SJCRH30 (cell line): ENCODE measurements around the gene PPP4R3A. TPM values are rescaled to one million over a fixed set of nuclear protein-coding genes. Genes with fewer than 3 reads are reported as not detected.

ENCODE experiments used
- DNase-seq, 2 experiments: peaks; one replicate each; pipeline ENCODE4 v3.0.0-alpha.2; 2015 to 2020
- H3K27ac ChIP-seq: fragments of 250-450 bp; sonication (Bioruptor Pico); 2 replicates; pipeline ENCODE4 v1.5.1; 2020; ENCODE audit warnings: mild to moderate bottlenecking, moderate library complexity
- H3K27me3 ChIP-seq: fragments of 250-450 bp; sonication (Bioruptor Pico); 2 replicates; pipeline ENCODE4 v1.5.1; 2020; ENCODE audit warnings: mild to moderate bottlenecking, moderate library complexity
- H3K36me3 ChIP-seq: fragments of 250-450 bp; sonication (Bioruptor Pico); 2 replicates; pipeline ENCODE4 v1.5.1; 2020; ENCODE audit warnings: mild to moderate bottlenecking, moderate library complexity
- H3K4me1 ChIP-seq: fragments of 250-450 bp; sonication (Bioruptor Pico); 2 replicates; pipeline ENCODE4 v1.5.1; 2020; ENCODE audit warnings: mild to moderate bottlenecking, moderate library complexity
- H3K4me3 ChIP-seq: fragments of 250-450 bp; sonication (Bioruptor Pico); 2 replicates; pipeline ENCODE4 v1.5.1; 2020; ENCODE audit warnings: mild to moderate bottlenecking, moderate library complexity
- H3K9me3 ChIP-seq: fragments of 250-450 bp; sonication (Bioruptor Pico); replicated peaks from 2 replicates; pipeline ENCODE4 v1.5.1; 2020; ENCODE audit warnings: mild to moderate bottlenecking, moderate library complexity
- total RNA-seq: library from RNA; depleted of rRNA; stranded (reverse); fragments of >200 nt; shearing (Covaris generic); gene quantifications from 2 replicates; pipeline ENCODE4 v1.2.3, GENCODE V29; 2014

The PPP4R3A gene
- total RNA-seq, 1 experiment from 2014 or later: 77.8 TPM

GRCh38 chr14:91484186-91484585 is 25.9 kb downstream of the PPP4R3A start:
- Histone ChIP-seq H3K9me3 (no peaks in the 10 kb centered on the region), H3K4me1 (no peaks in the 10 kb centered on the region), H3K36me3 (peaks cover 73% of the 10 kb centered on the region), H3K4me3 (no peak overlapping the region), H3K27me3 (no peaks in the 10 kb centered on the region), H3K27ac (no peak overlapping the region)
- DNase-seq: peak in 1 of 2 experiments; percentile 4

- H3K27me3 ChIP-seq: no peaks in the 10 kb centered on the region
- H3K36me3 ChIP-seq: peaks cover 85% of the 10 kb centered on the region
- H3K9me3 ChIP-seq: no peaks in the 10 kb centered on the region
- no peak overlapping the region for H3K27ac ChIP-seq
- no peaks in the 10 kb centered on the region for H3K4me1 ChIP-seq
- no peak for DNase-seq
- no peak overlapping the region for H3K4me3 ChIP-seq
Observed at GRCh38 chr14:91482263-91483013, 27.7 kb downstream of the PPP4R3A start.

GRCh38 chr14:91477388-91477787 is 32.7 kb downstream of the PPP4R3A start:
- H3K27ac ChIP-seq: no peak overlapping the region
- DNase-seq: no peak
- peaks cover 92% of the 10 kb centered on the region for H3K36me3 ChIP-seq
- no peaks in the 10 kb centered on the region for H3K9me3 ChIP-seq
- no peak overlapping the region for H3K4me3 ChIP-seq
- H3K27me3 ChIP-seq: no peaks in the 10 kb centered on the region
- no peaks in the 10 kb centered on the region for H3K4me1 ChIP-seq

DNA sequence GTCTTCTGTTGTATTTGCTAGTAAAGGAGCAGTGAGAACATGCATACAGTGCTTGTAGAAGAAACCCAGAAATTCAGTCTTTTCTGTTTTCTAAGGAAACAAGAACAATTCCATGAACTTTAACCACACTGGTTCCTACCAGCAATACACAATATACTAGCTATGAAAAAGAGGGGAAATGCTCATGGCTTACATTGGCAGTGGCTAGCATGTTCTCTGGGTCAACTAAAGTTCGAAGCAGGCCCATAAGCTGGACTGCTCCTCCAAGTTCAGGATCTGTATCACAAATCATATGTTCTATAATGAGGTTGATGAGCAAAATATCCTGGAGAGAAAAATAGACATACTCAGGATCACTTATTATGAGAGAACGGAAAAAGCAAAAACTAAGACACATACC is 37.1 kb downstream of the PPP4R3A start:
- no peak for DNase-seq
- no peaks in the 10 kb centered on the region for H3K4me1 ChIP-seq
- no peaks in the 10 kb centered on the region for H3K9me3 ChIP-seq
- peaks cover 91% of the 10 kb centered on the region for H3K36me3 ChIP-seq
- no peak overlapping the region for H3K27ac ChIP-seq
- no peak overlapping the region for H3K4me3 ChIP-seq
- no peaks in the 10 kb centered on the region for H3K27me3 ChIP-seq

DNA sequence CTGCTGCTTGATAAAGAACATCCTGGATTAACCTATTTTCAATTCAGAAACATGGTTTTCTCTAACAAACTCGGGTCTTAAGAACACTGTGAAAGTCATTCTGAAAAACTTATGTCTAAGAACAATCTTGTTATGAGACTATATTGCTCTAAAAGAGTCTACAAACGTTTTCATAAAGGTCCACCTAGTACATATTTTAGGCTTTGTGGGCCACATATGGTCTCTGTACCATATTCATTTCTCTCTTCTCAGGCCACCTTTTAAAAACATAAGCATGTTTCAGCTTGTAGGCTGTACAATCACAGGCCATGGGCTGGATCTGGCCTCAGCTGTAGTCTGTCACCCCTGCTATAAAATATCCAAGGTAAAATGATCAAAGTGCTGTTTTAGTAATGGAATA is 39.9 kb downstream of the PPP4R3A start:
- no peak for DNase-seq

GRCh38 chr14:91466192-91466591 is 43.9 kb downstream of the PPP4R3A start:
- peaks cover 91% of the 10 kb centered on the region for H3K36me3 ChIP-seq
- DNase-seq: no peak

More for the DNA sequence above, 39.9 kb downstream of the PPP4R3A start:
- Histone ChIP-seq H3K27me3 (no peaks in the 10 kb centered on the region), H3K4me3 (no peak overlapping the region), H3K27ac (no peak overlapping the region), H3K4me1 (no peaks in the 10 kb centered on the region), H3K36me3 (peaks cover 92% of the 10 kb centered on the region), H3K9me3 (no peaks in the 10 kb centered on the region)

GRCh38 chr14:91464615-91465205 is 45.4 kb downstream of the PPP4R3A start:
- Histone ChIP-seq H3K36me3 (peaks cover 86% of the 10 kb centered on the region), H3K4me1 (no peaks in the 10 kb centered on the region), H3K27me3 (no peaks in the 10 kb centered on the region), H3K27ac (no peak overlapping the region), H3K9me3 (no peaks in the 10 kb centered on the region), H3K4me3 (no peak overlapping the region)
- DNase-seq: no peak

More at GRCh38 chr14:91466192-91466591, 43.9 kb downstream of the PPP4R3A start:
- Histone ChIP-seq H3K27me3 (no peaks in the 10 kb centered on the region), H3K4me3 (no peak overlapping the region), H3K9me3 (no peaks in the 10 kb centered on the region), H3K27ac (no peak overlapping the region), H3K4me1 (no peaks in the 10 kb centered on the region)

GRCh38 chr14:91458612-91459011 is 51.5 kb downstream of the PPP4R3A start:
- Histone ChIP-seq H3K4me3 (no peak overlapping the region), H3K27me3 (no peaks in the 10 kb centered on the region), H3K9me3 (no peaks in the 10 kb centered on the region), H3K4me1 (no peaks in the 10 kb centered on the region), H3K36me3 (peaks cover 77% of the 10 kb centered on the region), H3K27ac (no peak overlapping the region)
- DNase-seq: no peak

GRCh38 chr14:91456283-91456682 is 53.8 kb downstream of the PPP4R3A start:
- no peak overlapping the region for H3K27ac ChIP-seq
- H3K36me3 ChIP-seq: peaks cover 56% of the 10 kb centered on the region
- no peaks in the 10 kb centered on the region for H3K4me1 ChIP-seq
- no peak for DNase-seq
- H3K4me3 ChIP-seq: no peak overlapping the region
- no peaks in the 10 kb centered on the region for H3K27me3 ChIP-seq
- no peaks in the 10 kb centered on the region for H3K9me3 ChIP-seq

GRCh38 chr14:91454580-91454979 is 55.5 kb downstream of the PPP4R3A start:
- Histone ChIP-seq H3K4me1 (no peaks in the 10 kb centered on the region), H3K27me3 (no peaks in the 10 kb centered on the region), H3K36me3 (peaks cover 45% of the 10 kb centered on the region), H3K9me3 (no peaks in the 10 kb centered on the region), H3K27ac (no peak overlapping the region), H3K4me3 (no peak overlapping the region)
- no peak for DNase-seq

- H3K9me3 ChIP-seq: no peaks in the 10 kb centered on the region
- H3K27ac ChIP-seq: no peak overlapping the region
- peaks cover 41% of the 10 kb centered on the region for H3K36me3 ChIP-seq
- no peak overlapping the region for H3K4me3 ChIP-seq
- no peaks in the 10 kb centered on the region for H3K4me1 ChIP-seq
- no peak for DNase-seq
- no peaks in the 10 kb centered on the region for H3K27me3 ChIP-seq
Observed at GRCh38 chr14:91454155-91454554, 56.0 kb downstream of the PPP4R3A start.

GRCh38 chr14:91453744-91454143 is 56.4 kb downstream of the PPP4R3A start:
- Histone ChIP-seq H3K27me3 (no peaks in the 10 kb centered on the region), H3K9me3 (no peaks in the 10 kb centered on the region), H3K27ac (no peak overlapping the region)

GRCh38 chr14:91444335-91445020 is 65.6 kb downstream of the PPP4R3A start:
- no peak overlapping the region for H3K4me3 ChIP-seq
- no peaks in the 10 kb centered on the region for H3K27me3 ChIP-seq
- no peak for DNase-seq
- no peak overlapping the region for H3K27ac ChIP-seq
- no peaks in the 10 kb centered on the region for H3K36me3 ChIP-seq
- H3K9me3 ChIP-seq: no peaks in the 10 kb centered on the region
- no peaks in the 10 kb centered on the region for H3K4me1 ChIP-seq

More at GRCh38 chr14:91453744-91454143, 56.4 kb downstream of the PPP4R3A start:
- no peak overlapping the region for H3K4me3 ChIP-seq
- no peaks in the 10 kb centered on the region for H3K4me1 ChIP-seq
- no peak for DNase-seq
- H3K36me3 ChIP-seq: peaks cover 37% of the 10 kb centered on the region

- no peak for DNase-seq
- H3K4me3 ChIP-seq: no peak overlapping the region
- H3K4me1 ChIP-seq: no peaks in the 10 kb centered on the region
- H3K36me3 ChIP-seq: no peaks in the 10 kb centered on the region
- H3K9me3 ChIP-seq: no peaks in the 10 kb centered on the region
- no peaks in the 10 kb centered on the region for H3K27me3 ChIP-seq
- no peak overlapping the region for H3K27ac ChIP-seq
Observed at GRCh38 chr14:91439345-91439744, 70.8 kb downstream of the PPP4R3A start.

DNA sequence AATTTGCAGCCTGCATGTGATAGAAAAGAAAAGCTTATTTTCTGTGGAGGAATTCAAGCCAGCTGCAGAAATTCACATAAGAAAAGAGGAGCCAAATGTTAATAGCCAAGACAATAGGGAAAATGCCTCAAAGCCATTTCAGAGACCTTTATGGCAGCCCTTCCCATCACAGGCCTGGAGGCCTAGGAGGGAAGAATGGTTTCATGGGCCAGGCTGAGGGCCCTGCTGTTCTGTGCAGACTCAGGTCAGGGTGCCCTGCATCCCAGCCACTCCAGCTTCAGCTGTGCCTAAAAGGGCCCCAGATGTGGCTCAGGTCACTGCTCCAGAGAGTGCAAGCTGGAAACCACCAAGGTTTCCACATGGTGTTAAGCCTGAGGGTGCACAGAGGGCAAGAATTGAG is 71.3 kb downstream of the PPP4R3A start:
- Histone ChIP-seq H3K4me3 (no peak overlapping the region), H3K9me3 (no peaks in the 10 kb centered on the region)

More for the DNA sequence above, 71.3 kb downstream of the PPP4R3A start:
- Histone ChIP-seq H3K27ac (no peak overlapping the region), H3K27me3 (no peaks in the 10 kb centered on the region), H3K4me1 (no peaks in the 10 kb centered on the region), H3K36me3 (no peaks in the 10 kb centered on the region)
- DNase-seq: no peak
